Right lobe of liver (tissue), 6 donors: ENCODE measurements around the gene FAR1. TPM values are rescaled to one million over a fixed set of nuclear protein-coding genes. Genes with fewer than 3 reads are reported as not detected.
"Not testable (repeated sequence)": the region's sequence is repeated elsewhere in the genome, so short reads cannot be mapped to it uniquely, and the experiment has no call there.

Experiments used
- ATAC-seq, 4 donors: fragments of 200-7000 bp; cut with Tn5 transposase; one replicate each; pipeline ENCODE4 v1.9.1; 2020; ENCODE audit warnings: mild to moderate bottlenecking in 4 of 4, moderate library complexity in 4 of 4
- DNase-seq, 3 donors: peaks; one replicate each; pipeline ENCODE4 v3.0.0-alpha.2; 2020
- H3K27ac ChIP-seq, 3 donors: fragments of 200-600 bp; one replicate each; pipeline ENCODE4 v1.8.0; 2022
- H3K27me3 ChIP-seq, 2 donors: fragments of 200-600 bp; one replicate each; pipeline ENCODE4 v1.8.0; 2022
- H3K36me3 ChIP-seq, 4 donors: fragments of 200-600 bp; sonication (generic) in 1 of 4; one replicate each; pipeline versions ENCODE4 v1.5.1 to v1.8.0; 2017 to 2022; ENCODE audit warnings: control low read depth in 1 of 4
- H3K4me1 ChIP-seq, 4 donors: fragments of 200-600 bp; sonication (generic) in 1 of 4; one replicate each; pipeline versions ENCODE4 v1.5.1 to v1.8.0; 2017 to 2022; ENCODE audit warnings: control low read depth in 1 of 4
- H3K4me3 ChIP-seq, 3 donors: fragments of 200-600 bp; one replicate each; pipeline ENCODE4 v1.8.0; 2022
- H3K9me3 ChIP-seq, 4 donors: fragments of 200-600 bp; sonication (generic) in 1 of 4; one replicate each; pipeline versions ENCODE4 v1.5.1 to v1.8.0; 2017 to 2022; ENCODE audit warnings: control low read depth in 1 of 4
- CTCF ChIP-seq, 4 donors: fragments of 200-600 bp in 3 of 4; fragments of 450-650 bp in 1 of 4; IDR thresholded peaks; one replicate each; pipeline versions ENCODE4 v1.5.1 to v1.8.0; 2016 to 2022; ENCODE audit warnings: antibody characterized with exemption in 4 of 4, mild to moderate bottlenecking in 2 of 4
- POLR2A ChIP-seq: fragments of 450-650 bp; IDR thresholded peaks from one replicate; pipeline ENCODE4 v1.6.1; 2017; ENCODE audit warnings: antibody characterized with exemption, mild to moderate bottlenecking
- WGBS: methylation state at CpG from one replicate; pipeline ENCODE4 v1.1.6; 2018; ENCODE audit warnings: low coverage, low lambda C conversion rate; ENCODE audit not compliant: insufficient coverage; ENCODE audit errors: missing lambda C conversion rate; 5-methylcytosine and 5-hydroxymethylcytosine counted together
- intact Hi-C, 2 donors: fragments of 100-400 bp; cut with DNase I; formaldehyde crosslinking; loops; one replicate each; pipeline versions ENCODE4 v1.11.2 to v1.14.1; 2022
- long read RNA-seq: library from polyadenylated mRNA; unstranded; transcript quantifications from one replicate; pipeline ENCODE4 v2.0.0, GENCODE V29; 2019
- total RNA-seq, 6 experiments: library from RNA; depleted of rRNA in 2 of 6; stranded (reverse); fragments of >200 nt in 2 of 6; fragmentation: NEBNext Ultra II Directional in 3 of 6; extraction: Animal tissue kit (Norgen Biotek cat#: 25700) in 3 of 6; gene quantifications; one replicate each; pipeline versions ENCODE4 v1.1.0 to v1.2.4, GENCODE V29; 2016 to 2023
- donor health status: DM: no; HTN: yes; CAD: no.
- donor health status: DM: no; HTN: no; CAD: no.
- donor health status: DM: no; HTN: no; CAD: no.
- donor health status: DM: no; HTN: yes; CAD: no.
- donor health status: DM: no; HTN: yes; CAD: no.

FAR1 gene
- 1 to 10 TPM; 2.8 to 8.9 (median 3.6) TPM for total RNA-seq
- long read RNA-seq: 0 reads

DNA sequence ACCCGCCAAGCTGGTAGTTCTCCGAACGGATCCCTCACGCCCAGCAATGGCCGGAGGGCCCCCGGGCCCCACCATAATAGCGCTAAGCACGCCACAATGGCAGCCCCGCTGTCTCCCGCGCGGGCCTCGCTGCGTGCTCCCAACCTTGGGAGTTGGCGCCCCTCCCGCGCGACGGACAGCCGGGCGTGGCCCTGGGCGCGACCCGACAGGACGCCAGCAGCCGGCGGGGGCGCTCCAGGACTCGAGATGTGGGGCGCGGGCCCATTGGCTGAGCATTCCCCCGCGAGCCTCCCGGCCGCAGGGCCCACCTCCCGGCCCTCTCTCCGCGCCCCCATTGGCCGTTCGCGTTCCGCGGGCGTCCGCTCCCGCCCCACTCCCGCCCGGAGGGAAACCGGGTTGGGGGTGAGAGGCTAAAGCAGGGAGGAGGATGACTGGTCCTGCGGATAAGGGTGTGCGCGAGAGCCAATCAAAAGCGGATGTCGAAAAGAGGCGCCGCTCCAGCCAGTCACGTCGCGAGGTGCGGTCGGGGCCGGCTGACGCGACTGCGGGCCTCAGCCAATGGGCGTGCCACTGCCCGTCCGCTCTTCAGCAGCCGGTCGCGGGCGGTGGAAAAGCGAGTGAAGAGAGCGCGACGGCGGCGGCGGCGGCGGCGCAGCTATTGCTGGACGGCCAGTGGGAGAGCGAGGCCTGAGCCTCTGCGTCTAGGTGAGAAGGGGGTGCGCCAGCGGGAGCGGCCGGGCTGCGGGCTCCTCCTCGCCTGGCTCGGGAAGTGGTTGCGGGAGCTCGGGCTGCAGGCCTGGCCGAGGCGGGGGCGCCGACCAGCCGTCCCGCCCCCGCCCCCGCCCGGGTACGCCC is at the start of gene FAR1:
FAR1 (plus strand) TSS at position 567 of the 855 bp plus-strand sequence. CDS start 26,098 bp downstream, outside the sequence.
- Histone ChIP-seq H3K36me3 (no peaks in the 10 kb centered on the region), H3K27ac (peak within 1 kb of the TSS; percentile 50 to 82 (median 59)), H3K4me3 (peak within 1 kb of the TSS; percentile 52 to 65 (median 57)), H3K4me1 (no peaks in the 10 kb centered on the region), H3K27me3 (peaks cover 0 to 12% of the 10 kb centered on the region in 2 donors), H3K9me3 (no peaks in the 10 kb centered on the region)
- intact Hi-C loops: no loop called here
- ATAC-seq (peak; percentile 94 to 97 (median 95)), DNase-seq (peak; percentile 89 to 94 (median 94))
- peak; percentile 57 for TF ChIP-seq POLR2A
- TF ChIP-seq CTCF (IDR thresholded peaks at IDR 0.05): peak in 3 of 4 donors; percentile 40 to 47 (median 46)
- WGBS: 7% methylated on average over 24 of the region's 104 CpGs

DNA sequence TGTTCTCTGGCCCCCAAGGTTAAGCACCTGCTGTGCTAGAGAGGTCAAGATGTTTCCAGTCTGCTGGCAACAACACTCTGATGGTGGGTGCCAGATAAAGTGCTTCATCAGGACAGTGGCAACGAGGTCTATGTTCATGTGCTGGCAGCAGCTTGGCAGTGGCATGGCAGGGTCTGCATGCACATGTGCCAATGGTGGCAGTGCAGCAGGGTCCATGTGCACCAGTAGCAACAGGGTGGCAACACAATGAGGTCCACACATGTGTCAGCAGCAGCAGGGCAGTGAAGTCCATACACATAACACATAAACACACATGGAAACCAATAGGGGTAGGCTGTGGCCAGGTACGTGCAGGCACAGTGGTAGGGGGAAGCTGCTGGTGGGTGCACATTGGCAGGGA is 48.4 kb upstream of the FAR1 start:
- intact Hi-C loops: no loop called here
- Histone ChIP-seq H3K27me3 (no peaks in the 10 kb centered on the region), H3K4me3 (no peak overlapping the region), H3K4me1 (no peaks in the 10 kb centered on the region), H3K36me3 (no peaks in the 10 kb centered on the region), H3K9me3 (no peaks in the 10 kb centered on the region), H3K27ac (no peak overlapping the region)
- TF ChIP-seq CTCF (IDR thresholded peaks at IDR 0.05) (no peak), POLR2A (no peak)
- ATAC-seq (no peak), DNase-seq (no peak)
- 17% methylated on average over 1 of the region's 2 CpGs for WGBS

- H3K9me3 ChIP-seq, ATAC-seq, H3K36me3 ChIP-seq, DNase-seq, H3K27me3 ChIP-seq, intact Hi-C loops, H3K4me1 ChIP-seq, H3K4me3 ChIP-seq, H3K27ac ChIP-seq: not testable (repeated sequence)
- WGBS: 50% methylated on average over 3 of the region's 3 CpGs
These were observed 41.6 kb upstream of the FAR1 start for GRCh38 chr11:13626818-13627217.

DNA sequence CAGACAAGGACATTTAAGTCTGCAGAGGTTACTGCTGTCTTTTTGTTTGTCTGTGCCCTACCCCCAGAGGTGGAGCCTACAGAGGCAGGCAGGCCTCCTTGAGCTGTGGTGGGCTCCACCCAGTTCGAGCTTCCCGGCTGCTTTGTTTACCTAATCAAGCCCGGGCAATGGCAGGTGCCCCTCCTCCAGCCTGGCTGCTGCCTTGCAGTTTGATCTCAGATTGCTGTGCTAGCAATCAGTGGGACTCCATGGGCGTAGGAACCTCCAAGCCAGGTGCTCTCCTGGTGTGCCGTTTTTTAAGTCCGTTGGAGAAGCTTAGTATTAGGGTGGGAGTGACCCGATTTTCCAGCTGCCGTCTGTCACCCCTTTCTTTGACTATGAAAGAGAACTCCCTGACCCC is 39.8 kb upstream of the FAR1 start:
- H3K27ac ChIP-seq, H3K36me3 ChIP-seq, intact Hi-C loops, ATAC-seq, H3K4me1 ChIP-seq, DNase-seq, H3K27me3 ChIP-seq, H3K9me3 ChIP-seq, H3K4me3 ChIP-seq: not testable (repeated sequence)
- 50% methylated on average over 2 of the region's 8 CpGs for WGBS

DNA sequence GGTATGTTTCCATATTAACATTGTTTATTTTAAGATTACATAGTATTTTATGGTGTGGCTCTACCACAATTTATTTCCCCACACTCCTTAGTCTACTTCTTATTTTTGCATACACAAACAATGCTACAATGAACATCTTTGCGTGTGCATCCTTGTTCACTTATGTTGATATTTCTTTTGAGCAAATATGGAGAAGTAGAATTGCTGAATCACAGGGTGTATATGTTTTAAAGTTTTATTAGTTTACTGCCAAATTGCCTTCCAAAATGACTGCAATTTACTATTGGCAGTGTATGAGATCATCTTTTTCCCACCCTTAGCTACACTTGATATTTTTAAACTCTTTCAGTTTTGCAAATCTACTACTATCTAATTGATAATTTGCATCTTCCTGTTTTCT is 38.7 kb upstream of the FAR1 start:
- no peak overlapping the region for H3K27ac ChIP-seq
- intact Hi-C loops: no loop called here
- no peak overlapping the region for H3K4me3 ChIP-seq
- no peak for ATAC-seq
- H3K36me3 ChIP-seq: no peaks in the 10 kb centered on the region
- H3K27me3 ChIP-seq: no peaks in the 10 kb centered on the region
- H3K9me3 ChIP-seq: no peaks in the 10 kb centered on the region
- TF ChIP-seq CTCF (IDR thresholded peaks at IDR 0.05): no peak
- no peak for TF ChIP-seq POLR2A
- whole genome bisulfite sequencing: 57% methylated on average over 1 of the region's 1 CpG
- no peak for DNase-seq
- no peaks in the 10 kb centered on the region for H3K4me1 ChIP-seq
